GM18520 (cell line): ENCODE measurements around the gene EDDM13.
"Not testable (repeated sequence)": the region's sequence is repeated elsewhere in the genome, so short reads cannot be mapped to it uniquely, and the experiment has no call there.

Experiments used
- ATAC-seq: cut with Tn5 transposase; IDR thresholded peaks from one replicate; pipeline ENCODE4 v1.9.1; 2021; ENCODE audit not compliant: unreplicated experiment

EDDM13 gene

GRCh38 chr19:56319991-56320390 lies 47.4 kb downstream of the EDDM13 start:
- ATAC-seq = no peak

GRCh38 chr19:56321254-56321988 lies 48.9 kb downstream of the EDDM13 start:
- ATAC-seq = no peak

- ATAC-seq = no peak
Measured at GRCh38 chr19:56321989-56322440, 49.5 kb downstream of the EDDM13 start.

- no peak for ATAC-seq
Measured at GRCh38 chr19:56324436-56324835, 51.9 kb downstream of the EDDM13 start.

GRCh38 chr19:56332695-56333094 lies 60.1 kb downstream of the EDDM13 start:
- no peak for ATAC-seq

- no peak for ATAC-seq
Measured at GRCh38 chr19:56333506-56333905, 61.0 kb downstream of the EDDM13 start.

GRCh38 chr19:56335371-56335770 lies 62.8 kb downstream of the EDDM13 start:
- not testable (repeated sequence) for ATAC-seq

GRCh38 chr19:56337077-56337476 lies 64.5 kb downstream of the EDDM13 start:
- ATAC-seq = not testable (repeated sequence)

GRCh38 chr19:56339031-56339430 lies 66.5 kb downstream of the EDDM13 start:
- not testable (repeated sequence) for ATAC-seq

GRCh38 chr19:56341948-56342347 lies 69.4 kb downstream of the EDDM13 start:
- no peak for ATAC-seq

GRCh38 chr19:56347163-56347778 lies 74.7 kb downstream of the EDDM13 start:
- no peak for ATAC-seq

GRCh38 chr19:56348289-56348877 lies 75.8 kb downstream of the EDDM13 start:
- no peak for ATAC-seq

GRCh38 chr19:56350416-56351045 lies 78.0 kb downstream of the EDDM13 start:
- no peak for ATAC-seq

- ATAC-seq = no peak
Measured at GRCh38 chr19:56351208-56351607, 78.7 kb downstream of the EDDM13 start.

- ATAC-seq = no peak
Measured at GRCh38 chr19:56355517-56355916, 83.0 kb downstream of the EDDM13 start.

GRCh38 chr19:56356944-56357343 lies 84.4 kb downstream of the EDDM13 start:
- ATAC-seq = no peak
